HepG2 (cell line): ENCODE data around the gene LGALS8.

Experiments used
- EZH2 ChIP-seq: conservative IDR thresholded peaks from 2 replicates; pipeline ENCODE4 v1.6.1; 2012; ENCODE audit warnings: mild to moderate bottlenecking, low read depth, low read length, moderate library complexity
- GLI4 ChIP-seq: sonication (generic); formaldehyde crosslinking; IDR thresholded peaks from 2 replicates; pipeline ENCODE4 v1.5.1; 2020; ENCODE audit warnings: missing genetic modification reagents, mild to moderate bottlenecking, moderate library complexity, borderline replicate concordance
- HOXA7 ChIP-seq: sonication (generic); formaldehyde crosslinking; IDR thresholded peaks from 2 replicates; pipeline ENCODE4 v1.8.1; 2022; ENCODE audit warnings: mild to moderate bottlenecking, missing genetic modification reagents, moderate library complexity
- JUND ChIP-seq: sonication (generic); formaldehyde crosslinking; IDR thresholded peaks from 2 replicates; pipeline ENCODE4 v1.8.0; 2022; ENCODE audit warnings: mild to moderate bottlenecking, missing genetic modification reagents
- MXI1 ChIP-seq: IDR thresholded peaks from 3 replicates; pipeline ENCODE4 v1.6.1; 2012; ENCODE audit warnings: low read depth, low read length, inconsistent platforms, borderline replicate concordance
- POLR2AphosphoS5 ChIP-seq: IDR thresholded peaks from 2 replicates; pipeline ENCODE4 v1.6.1; 2012; ENCODE audit warnings: low read depth, low read length
- RNF2 ChIP-seq: fragments of 450-650 bp; conservative IDR thresholded peaks from 2 replicates; pipeline ENCODE4 v1.6.1; 2016; ENCODE audit warnings: low read depth
- SMAD3 ChIP-seq: sonication (generic); formaldehyde crosslinking; IDR thresholded peaks from 2 replicates; pipeline ENCODE4 v1.4.0; 2020; ENCODE audit warnings: missing genetic modification reagents
- TARDBP ChIP-seq: sonication (generic); formaldehyde crosslinking; IDR thresholded peaks from 2 replicates; pipeline ENCODE4 v1.8.0; 2022; ENCODE audit warnings: mild to moderate bottlenecking, missing genetic modification reagents
- ZNF644 ChIP-seq: IDR thresholded peaks from 2 replicates; pipeline ENCODE4 v1.6.1; 2016; ENCODE audit warnings: low read depth

DNA sequence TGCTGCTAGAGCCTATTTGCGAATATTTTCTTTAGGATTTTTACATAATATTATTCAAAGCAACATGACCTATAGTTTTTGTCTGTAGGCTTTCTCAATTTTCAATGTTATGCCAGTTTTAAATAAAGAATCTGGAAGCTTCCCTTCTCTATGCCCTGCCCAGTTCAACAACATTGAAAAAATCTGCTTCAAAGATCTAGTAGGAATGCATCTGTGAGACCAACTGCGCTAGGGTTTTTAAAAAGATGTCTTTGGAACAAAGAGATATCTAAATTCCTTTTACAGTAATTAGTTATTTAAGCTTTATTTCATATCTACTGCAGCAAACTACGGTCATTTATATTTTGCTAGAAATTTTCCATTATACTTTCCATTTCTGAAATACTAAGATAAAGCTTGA lies 54.9 kb downstream of the LGALS8 start:
- no peak for TF ChIP-seq EZH2
- TF ChIP-seq GLI4 (CRISPR knock-in tag), result no peak
- TF ChIP-seq TARDBP, result no peak
- TF ChIP-seq JUND (CRISPR knock-in tag), result no peak
- no peak for TF ChIP-seq HOXA7
- no peak for TF ChIP-seq MXI1
- TF ChIP-seq ZNF644, result no peak
- TF ChIP-seq RNF2, result no peak
- no peak for TF ChIP-seq POLR2AphosphoS5
- TF ChIP-seq SMAD3 (CRISPR knock-in tag), result no peak
